ENCODE data around the gene FAM174A.

- no peak for TF ChIP-seq ZNF423 (CRISPR knock-in tag; IDR thresholded peaks at IDR 0.05)
- no peak for TF ChIP-seq CTCF (IDR thresholded peaks at IDR 0.05)
- TF ChIP-seq NFYB (CRISPR knock-in tag; conservative IDR thresholded peaks at IDR 0.05; ENCODE audit: low read depth): no peak
- TF ChIP-seq GABPB1 (CRISPR knock-in tag; IDR thresholded peaks at IDR 0.05): no peak
- no peak for TF ChIP-seq TP53 (CRISPR knock-in tag; IDR thresholded peaks at IDR 0.05)
- no peak for TF ChIP-seq KAT7 (CRISPR knock-in tag; IDR thresholded peaks at IDR 0.05; ENCODE audit: borderline replicate concordance)
- no peak for TF ChIP-seq CREM (CRISPR knock-in tag; IDR thresholded peaks at IDR 0.05)
- no peak for TF ChIP-seq CREB1 (CRISPR knock-in tag; IDR thresholded peaks at IDR 0.05)
- TF ChIP-seq ATF3 (CRISPR knock-in tag; conservative IDR thresholded peaks at IDR 0.05): no peak
- TF ChIP-seq E2F1 (CRISPR knock-in tag; IDR thresholded peaks at IDR 0.05): no peak
- TF ChIP-seq NR3C1 (CRISPR knock-in tag; conservative IDR thresholded peaks at IDR 0.05; ENCODE audit: low read depth): no peak
These were observed 27.6 kb downstream of the FAM174A start for GRCh38 chr5:100562821-100563220.

All from WTC11 (cell line).